NCI-H82 treated with DMSO at 0.1 percent for 48 hours (cell line): ENCODE results near the gene DCDC2C.

ENCODE experiments used
- DNase-seq: peaks from one replicate; lab custom pipeline; 2025; ENCODE audit not compliant: unreplicated experiment; lab: John Stamatoyannopoulos, UW

The DCDC2C gene

GRCh38 chr2:3769766-3770165, 66.4 kb downstream of the DCDC2C start:
- DNase-seq, result no peak

GRCh38 chr2:3770724-3771415, 67.5 kb downstream of the DCDC2C start:
- no peak for DNase-seq

- DNase-seq, result no peak
Observed at GRCh38 chr2:3771576-3771975, 68.2 kb downstream of the DCDC2C start.

DNA sequence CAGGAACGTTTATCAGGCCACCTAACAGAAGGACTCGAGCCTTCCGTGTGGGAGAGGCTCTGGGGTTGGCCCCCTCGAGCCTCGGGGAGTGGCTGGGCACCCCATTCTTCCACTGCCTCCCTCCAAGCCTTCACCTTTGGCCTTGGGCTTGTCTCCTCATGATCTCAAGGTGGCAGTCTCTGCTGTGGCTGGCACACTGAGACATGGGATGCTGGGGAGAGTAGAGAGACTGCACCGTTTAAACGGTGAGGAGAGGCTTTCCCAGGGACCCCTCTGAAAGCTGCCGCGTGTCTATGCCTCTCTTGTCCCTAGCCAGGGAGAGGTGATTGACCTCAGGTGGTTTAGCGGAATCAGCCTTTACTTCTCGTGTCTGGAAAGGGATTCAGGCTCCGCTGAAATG, 71.0 kb downstream of the DCDC2C start:
- no peak for DNase-seq

GRCh38 chr2:3776311-3776710, 72.9 kb downstream of the DCDC2C start:
- DNase-seq, result no peak

GRCh38 chr2:3777966-3778365, 74.6 kb downstream of the DCDC2C start:
- no peak for DNase-seq

DNA sequence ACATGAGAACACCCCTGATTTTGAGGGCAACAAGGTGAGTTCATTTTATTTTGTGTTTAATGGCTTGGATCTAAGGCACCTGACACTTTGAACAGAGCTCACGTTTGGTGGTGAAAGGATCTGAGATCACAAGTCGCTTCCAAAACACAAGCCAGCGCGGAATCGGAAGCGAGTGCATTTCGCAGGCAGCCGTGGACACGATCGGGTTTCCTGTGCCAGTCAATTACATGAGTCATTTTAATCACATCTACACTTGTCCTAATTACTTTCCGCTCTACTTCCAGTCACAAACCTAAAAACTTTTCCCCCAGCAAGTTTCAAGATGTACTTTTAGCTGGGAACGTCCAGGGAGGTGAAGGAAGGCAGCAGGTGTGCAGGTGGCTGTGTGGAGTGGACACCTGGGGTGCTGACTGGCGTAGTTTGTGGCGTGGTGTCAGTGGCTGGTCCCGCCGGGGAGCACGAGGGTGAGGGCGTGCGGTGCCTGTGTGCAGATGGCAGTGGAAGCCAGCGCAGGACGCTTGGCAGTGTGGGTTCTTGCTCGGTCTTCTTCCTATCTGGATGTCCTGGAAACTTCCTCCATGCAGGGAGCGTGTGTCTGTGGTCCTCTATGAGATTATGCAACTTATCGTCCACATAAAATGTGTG, 75.6 kb downstream of the DCDC2C start:
- no peak for DNase-seq

- DNase-seq, result no peak
Observed at GRCh38 chr2:3779496-3780049, 76.2 kb downstream of the DCDC2C start.

- DNase-seq, result peak; percentile 48
Observed at GRCh38 chr2:3780477-3781402, 77.4 kb downstream of the DCDC2C start.

DNA sequence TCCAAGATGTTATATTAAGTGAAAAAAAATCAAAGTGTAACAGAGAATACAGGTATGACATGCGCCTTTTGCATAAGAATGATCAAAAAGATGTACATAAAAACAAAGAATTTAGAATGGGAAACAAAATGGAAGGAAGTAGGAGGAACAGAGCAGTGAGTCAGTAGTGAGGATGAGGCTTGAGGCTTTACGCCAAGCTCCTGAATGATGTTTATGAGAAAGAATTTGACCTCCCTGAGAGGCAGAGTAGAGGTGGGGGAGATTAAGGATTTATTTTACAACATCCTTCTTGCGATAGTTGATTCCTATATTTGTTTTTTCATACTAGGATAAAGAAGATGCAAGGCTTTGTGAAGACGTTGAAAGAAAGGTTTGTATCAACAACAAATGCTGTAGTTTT, 81.4 kb downstream of the DCDC2C start:
- DNase-seq, result no peak

GRCh38 chr2:3785220-3785889, 82.0 kb downstream of the DCDC2C start:
- no peak for DNase-seq

- DNase-seq, result no peak
Observed at GRCh38 chr2:3785890-3786273, 82.5 kb downstream of the DCDC2C start.

GRCh38 chr2:3787768-3788167, 84.4 kb downstream of the DCDC2C start:
- DNase-seq, result no peak

DNA sequence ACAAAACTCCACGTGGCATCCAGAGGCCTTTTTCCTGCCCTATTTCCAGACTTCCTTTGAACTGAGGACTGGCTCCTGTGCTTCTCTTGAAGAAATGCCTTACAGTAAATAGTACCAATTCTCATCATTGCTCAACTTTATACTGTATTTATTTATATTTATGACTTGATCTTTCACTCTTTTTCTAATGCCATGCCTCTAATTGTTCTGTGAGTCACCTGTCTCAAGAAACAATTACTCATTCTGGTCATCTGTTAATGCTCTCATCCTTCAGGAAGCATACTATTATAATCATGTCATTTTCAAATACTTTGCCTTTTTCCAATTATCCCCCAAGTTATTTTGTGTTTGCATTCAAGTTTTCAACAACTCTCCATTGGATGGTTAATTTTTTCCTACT, 85.9 kb downstream of the DCDC2C start:
- DNase-seq, result no peak

GRCh38 chr2:3793249-3793648, 89.9 kb downstream of the DCDC2C start:
- no peak for DNase-seq

- DNase-seq, result no peak
Observed at GRCh38 chr2:3801506-3801905, 98.1 kb downstream of the DCDC2C start.

GRCh38 chr2:3805201-3805939, 102.0 kb downstream of the DCDC2C start:
- DNase-seq, result peak; percentile 16

DNA sequence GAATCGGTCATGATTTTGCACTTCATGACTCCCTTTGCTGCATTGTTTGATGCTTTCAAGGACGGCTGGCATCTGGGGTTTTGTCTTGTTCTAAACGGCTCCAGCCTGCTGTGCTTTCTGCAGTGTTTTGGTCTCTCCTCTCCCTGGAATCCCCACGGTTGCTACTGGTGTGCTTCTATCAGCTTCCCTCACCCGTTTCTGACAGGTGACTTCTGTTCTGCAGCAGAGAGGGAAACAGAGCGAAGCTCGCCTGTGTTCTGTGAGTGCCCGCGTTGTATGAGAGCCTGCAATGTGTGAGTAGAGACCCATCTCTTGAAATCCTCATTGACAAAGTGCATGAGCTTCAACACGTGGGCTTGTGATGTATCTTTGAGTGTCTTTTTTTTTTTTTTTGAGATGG, 102.8 kb downstream of the DCDC2C start:
- DNase-seq, result no peak

DNA sequence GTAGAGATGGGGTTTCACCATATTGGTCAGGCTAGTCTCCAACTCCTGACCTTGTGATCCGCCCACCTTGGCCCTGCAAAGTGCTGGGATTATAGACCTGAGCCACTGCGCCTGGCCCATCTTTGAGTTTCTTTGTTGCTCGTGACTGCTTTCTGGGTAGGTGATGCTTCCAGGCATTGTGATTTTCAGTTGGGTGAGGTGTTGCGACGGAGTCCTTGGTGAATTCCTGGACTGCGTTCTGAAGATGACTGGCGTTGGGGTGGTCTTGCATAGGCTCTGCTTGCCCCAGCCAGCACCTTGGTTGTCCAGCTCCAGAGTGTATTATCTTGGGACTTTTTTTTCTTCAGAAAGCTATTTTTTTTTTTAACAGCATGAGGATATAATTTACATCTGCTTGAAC, 103.4 kb downstream of the DCDC2C start:
- no peak for DNase-seq

GRCh38 chr2:3807853-3808252, 104.5 kb downstream of the DCDC2C start:
- DNase-seq, result no peak
